PC-9 (cell line): Measurements from ENCODE around the gene CNGA3. TPM values are rescaled to one million over a fixed set of nuclear protein-coding genes. Genes with fewer than 3 reads are reported as not detected.

Source experiments
- BruUV-seq: library from RNA; stranded (reverse); fragments of 400-500 nt; replicated peaks from 2 replicates; lab custom pipeline; 2021; lab: Mats Ljungman, UMichigan
- CTCF ChIA-PET: fragments of 300-600 bp; sonication (Branson Sonifier 250); formaldehyde crosslinking; loops from one replicate; lab custom pipeline; 2022; ENCODE audit warnings: antibody characterized with exemption; lab: Charles Lee
- POLR2A ChIA-PET: fragments of 300-600 bp; sonication (Branson Sonifier 250); formaldehyde crosslinking; loops from one replicate; lab custom pipeline; 2022; ENCODE audit warnings: antibody characterized with exemption; ENCODE audit not compliant: unreplicated experiment; lab: Charles Lee
- DNase-seq, 2 experiments: peaks; one replicate each; pipeline versions ENCODE4 v3.0.0 to v3.0.0-alpha.2; 2015 to 2022; ENCODE audit warnings: mixed read lengths in 1 of 2
- H2AFZ ChIP-seq: fragments of 200-600 bp; sonication (generic); 2 replicates; pipeline ENCODE4 v1.8.1; 2017; ENCODE audit warnings: antibody characterized with exemption
- H3F3A ChIP-seq: fragments of 200-600 bp; sonication (generic); 2 replicates; pipeline ENCODE4 v1.8.1; 2017; ENCODE audit warnings: antibody characterized with exemption, mild to moderate bottlenecking, low read depth; ENCODE audit not compliant: insufficient read depth
- H3K27ac ChIP-seq: fragments of 200-600 bp; sonication (generic); 2 replicates; pipeline ENCODE4 v1.6.1; 2016; ENCODE audit warnings: mixed run types
- H3K27me3 ChIP-seq: fragments of 200-600 bp; sonication (generic); 2 replicates; pipeline ENCODE4 v1.6.1; 2016; ENCODE audit warnings: low read depth, mixed run types; ENCODE audit not compliant: insufficient read depth
- H3K36me3 ChIP-seq: fragments of 200-600 bp; sonication (generic); 2 replicates; pipeline ENCODE4 v1.6.1; 2016; ENCODE audit warnings: low read depth, mixed run types
- H3K4me1 ChIP-seq: fragments of 200-600 bp; sonication (generic); replicated peaks from 2 replicates; pipeline ENCODE4 v1.6.1; 2016; ENCODE audit warnings: mixed run types; ENCODE audit not compliant: insufficient read depth
- H3K4me2 ChIP-seq: fragments of 200-600 bp; sonication (generic); 2 replicates; pipeline ENCODE4 v1.6.1; 2017; ENCODE audit warnings: mixed run types
- H3K4me3 ChIP-seq: fragments of 200-600 bp; sonication (generic); 2 replicates; pipeline ENCODE4 v1.6.1; 2016; ENCODE audit warnings: mixed run types
- H3K79me2 ChIP-seq: fragments of 200-600 bp; sonication (generic); 2 replicates; pipeline ENCODE4 v1.6.1; 2017; ENCODE audit warnings: low read depth, mixed run types
- H3K9me2 ChIP-seq: fragments of 200-600 bp; sonication (generic); 2 replicates; pipeline ENCODE4 v1.8.1; 2017; ENCODE audit warnings: mild to moderate bottlenecking; ENCODE audit not compliant: insufficient read depth
- H3K9me3 ChIP-seq: fragments of 200-600 bp; sonication (generic); 2 replicates; pipeline ENCODE4 v1.8.1; 2016; ENCODE audit warnings: low read depth; ENCODE audit not compliant: insufficient read depth
- H4K20me1 ChIP-seq: fragments of 200-600 bp; sonication (generic); 2 replicates; pipeline ENCODE4 v1.8.1; 2017; ENCODE audit not compliant: insufficient read depth
- CTCF ChIP-seq: fragments of 200-600 bp; sonication (generic); conservative IDR thresholded peaks from 2 replicates; pipeline ENCODE4 v1.6.1; 2017; ENCODE audit warnings: mixed run types, antibody characterized with exemption, mild to moderate bottlenecking, moderate library complexity
- EZH2 ChIP-seq: fragments of 200-600 bp; sonication (generic); IDR thresholded peaks from 2 replicates; pipeline ENCODE4 v1.8.0; 2017; ENCODE audit warnings: antibody characterized with exemption, low read depth
- intact Hi-C: fragments of 100-400 bp; cut with micrococcal nuclease; formaldehyde crosslinking; loops from one replicate; pipeline ENCODE4 v1.10.0; 2022; ENCODE audit not compliant: unreplicated experiment
- total RNA-seq: library from RNA; stranded (reverse); gene quantifications from 2 replicates; pipeline ENCODE4 v1.2.3, GENCODE V29; 2021

CNGA3 gene
- total RNA-seq, 1 experiment from 2014 or later, result not detected

- CTCF ChIA-PET, result no interaction called here
- no peak overlapping the region for H3K4me2 ChIP-seq
- no peak overlapping the region for H3K27ac ChIP-seq
Measured at GRCh38 chr2:98310010-98310409, 36.2 kb upstream of the CNGA3 start.

GRCh38 chr2:98311090-98311489, 35.2 kb upstream of the CNGA3 start:
- no peak overlapping the region for H3K4me3 ChIP-seq
- H3F3A ChIP-seq, result no peaks in the 10 kb centered on the region
- peaks cover 65% of the 10 kb centered on the region for H3K27me3 ChIP-seq
- intact Hi-C loops, result no loop called here
- H3K27ac ChIP-seq, result no peak overlapping the region
- TF ChIP-seq CTCF (no peak), EZH2 (no peak)
- no peaks in the 10 kb centered on the region for H3K9me2 ChIP-seq
- no peak for DNase-seq
- no peaks in the 10 kb centered on the region for H3K9me3 ChIP-seq
- H2AFZ ChIP-seq, result no peak overlapping the region
- ChIA-PET POLR2A (no interaction called here), CTCF (no interaction called here)
- no peaks in the 10 kb centered on the region for H3K4me1 ChIP-seq
- BruUV-seq, result no TSS peak
- no peaks in the 10 kb centered on the region for H3K79me2 ChIP-seq
- H4K20me1 ChIP-seq, result no peaks in the 10 kb centered on the region
- H3K4me2 ChIP-seq, result no peak overlapping the region
- H3K36me3 ChIP-seq, result no peaks in the 10 kb centered on the region

More at GRCh38 chr2:98310010-98310409, 36.2 kb upstream of the CNGA3 start:
- POLR2A ChIA-PET, result no interaction called here
- Histone ChIP-seq H3K9me2 (no peaks in the 10 kb centered on the region), H3K27me3 (peaks cover 76% of the 10 kb centered on the region), H3F3A (no peaks in the 10 kb centered on the region), H4K20me1 (no peaks in the 10 kb centered on the region), H3K79me2 (no peaks in the 10 kb centered on the region), H3K4me3 (no peak overlapping the region), H3K4me1 (no peaks in the 10 kb centered on the region), H2AFZ (no peak overlapping the region), H3K36me3 (no peaks in the 10 kb centered on the region), H3K9me3 (no peaks in the 10 kb centered on the region)
- intact Hi-C loops, result no loop called here
- BruUV-seq, result no TSS peak
- TF ChIP-seq EZH2 (no peak), CTCF (no peak)
- DNase-seq, result no peak

GRCh38 chr2:98311771-98312545, 34.3 kb upstream of the CNGA3 start:
- DNase-seq, result no peak
- intact Hi-C loops, result no loop called here
- BruUV-seq, result no TSS peak
- no peaks in the 10 kb centered on the region for H3K79me2 ChIP-seq
- POLR2A ChIA-PET, result no interaction called here
- TF ChIP-seq CTCF (peak; percentile 51), EZH2 (no peak)
- no peak overlapping the region for H3K4me2 ChIP-seq
- CTCF ChIA-PET, result no interaction called here
- no peaks in the 10 kb centered on the region for H3F3A ChIP-seq
- no peak overlapping the region for H3K4me3 ChIP-seq
- H3K9me2 ChIP-seq, result no peaks in the 10 kb centered on the region
- no peaks in the 10 kb centered on the region for H4K20me1 ChIP-seq
- no peak overlapping the region for H3K27ac ChIP-seq
- H2AFZ ChIP-seq, result no peak overlapping the region
- H3K27me3 ChIP-seq, result peaks cover 57% of the 10 kb centered on the region
- H3K9me3 ChIP-seq, result no peaks in the 10 kb centered on the region
- no peaks in the 10 kb centered on the region for H3K36me3 ChIP-seq
- H3K4me1 ChIP-seq, result no peaks in the 10 kb centered on the region
